Measurements from ENCODE around the gene TMEM35A.

TMEM35A gene

GRCh38 chrX:101078716-101079598 lies at the start of gene TMEM35A:
TMEM35A (plus strand) TSS chrX:101078879; CDS start chrX:101079003, 124 bp downstream.
- peak; percentile 25 for DNase-seq

GRCh38 chrX:101029665-101030064 lies 49.0 kb upstream of the TMEM35A start:
- no peak for DNase-seq

- DNase-seq, result no peak
These were observed 41.4 kb upstream of the TMEM35A start for GRCh38 chrX:101037231-101037630.

DNA sequence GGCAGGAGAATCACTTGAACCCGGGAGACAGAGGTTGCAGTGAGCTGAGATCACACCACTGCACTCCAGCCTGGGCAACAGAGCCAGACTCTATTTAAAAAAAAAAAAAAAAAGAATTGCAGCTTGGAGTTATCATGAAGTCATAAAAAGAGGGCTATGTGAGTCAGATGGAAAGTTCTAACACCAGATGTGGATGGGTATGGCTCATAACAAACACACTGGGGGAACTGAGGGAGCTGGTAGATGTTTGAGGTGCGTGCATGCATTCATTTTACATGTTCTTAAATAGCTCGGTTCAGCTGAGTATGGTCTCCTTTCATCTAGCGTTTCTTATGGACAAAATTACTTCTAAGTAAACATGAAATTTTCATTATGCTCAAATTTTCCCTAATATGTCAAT lies 38.5 kb upstream of the TMEM35A start:
- peak; percentile 8 for DNase-seq

GRCh38 chrX:101051153-101051548 lies 27.5 kb upstream of the TMEM35A start:
- DNase-seq, result no peak

- peak; percentile 62 for DNase-seq
These were observed 27.0 kb upstream of the TMEM35A start, which contains the start of gene TRMT2B for GRCh38 chrX:101051549-101052302. TRMT2B (minus strand) TSS chrX:101052111; CDS start chrX:101042289, 9,822 bp downstream.

GRCh38 chrX:101056551-101056950 lies 22.1 kb upstream of the TMEM35A start:
- peak; percentile 28 for DNase-seq

- DNase-seq, result peak; percentile 69
These were observed 21.5 kb upstream of the TMEM35A start for GRCh38 chrX:101057093-101057714.

- DNase-seq, result peak; percentile 68
These were observed 16.5 kb upstream of the TMEM35A start for GRCh38 chrX:101062176-101062575.

DNA sequence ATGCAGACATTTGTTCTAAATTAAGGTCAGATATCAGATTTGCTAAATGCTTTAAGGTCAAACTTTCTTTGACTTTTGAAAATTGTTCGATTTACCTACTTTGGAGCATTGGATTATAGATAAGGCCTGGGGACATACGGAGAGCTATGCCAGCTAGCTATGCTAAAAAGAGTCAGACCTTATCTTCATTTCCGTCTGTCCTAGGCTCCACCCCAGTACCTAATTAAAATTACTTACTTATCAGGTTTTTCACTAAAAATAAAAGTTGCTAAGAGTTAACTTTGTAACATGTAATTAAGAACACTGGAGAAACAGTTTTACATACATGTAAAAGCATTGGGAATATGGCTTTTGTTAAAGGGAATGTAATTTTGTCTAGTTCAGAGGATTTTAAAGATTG lies 7.1 kb upstream of the TMEM35A start:
- no peak for DNase-seq

DNA sequence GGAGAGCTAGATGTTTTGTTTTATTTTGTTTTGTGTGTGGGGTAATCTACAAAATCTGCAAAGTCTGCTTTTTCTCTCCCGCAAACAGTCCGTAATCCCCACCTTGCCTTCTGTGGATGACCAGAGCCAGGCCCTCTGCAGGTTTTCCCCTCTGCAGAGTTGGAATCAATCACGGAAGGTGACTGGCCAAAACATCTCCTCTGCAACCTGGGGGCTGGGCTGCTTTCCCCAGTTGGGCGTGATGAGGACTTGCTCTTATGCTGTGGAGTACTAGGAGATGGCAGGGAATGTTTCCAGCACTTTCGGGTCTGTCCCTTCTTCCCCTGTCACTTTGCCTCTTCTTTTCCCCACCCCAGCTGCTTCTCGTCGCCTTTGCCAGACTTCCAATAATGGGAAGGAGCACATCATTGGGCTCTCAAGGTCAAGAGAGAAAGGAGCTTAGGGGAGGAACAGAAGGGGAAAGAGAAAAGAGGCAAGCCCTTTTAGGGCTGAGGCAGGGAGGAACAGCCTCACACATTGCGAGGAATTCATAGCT lies 1.1 kb downstream of the TMEM35A start:
- DNase-seq, result no peak

DNA sequence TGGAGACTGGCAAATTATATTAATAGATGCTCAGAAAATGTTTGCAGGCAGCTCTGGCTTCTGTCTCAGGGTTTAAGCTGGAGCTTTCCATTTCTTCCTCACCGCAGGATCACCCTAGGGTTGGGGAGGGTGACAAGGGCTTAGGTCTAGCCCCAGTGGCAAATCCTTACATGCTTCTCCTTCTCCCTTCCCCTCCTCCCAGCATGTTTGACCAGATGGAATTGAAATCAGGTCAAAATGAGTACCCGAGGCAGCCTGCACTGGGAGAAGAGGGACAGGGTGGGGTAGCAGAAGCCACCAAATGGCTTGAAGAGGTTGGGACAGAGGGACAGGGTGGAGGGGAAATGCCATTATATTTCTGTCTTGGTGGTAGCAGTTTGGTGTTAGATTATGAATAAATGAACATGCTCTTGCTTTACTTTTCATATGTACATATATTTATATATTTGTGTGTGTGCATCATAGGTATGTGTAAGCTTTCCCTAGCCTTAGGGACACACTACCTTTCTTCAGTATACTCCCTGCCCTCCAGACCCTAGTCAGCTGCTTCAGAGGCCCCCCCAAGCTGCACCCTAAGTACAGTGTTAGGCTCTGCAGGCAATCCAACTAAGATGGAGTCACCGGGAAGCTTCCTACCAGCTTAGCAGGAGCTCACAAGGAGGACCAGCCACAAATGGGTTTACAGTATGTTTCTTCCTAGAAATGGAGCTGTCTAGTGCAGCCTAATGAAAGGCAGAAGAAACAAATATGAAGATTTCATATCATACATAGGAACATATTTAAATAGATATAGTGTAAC lies 1.8 kb downstream of the TMEM35A start:
- DNase-seq, result no peak

DNA sequence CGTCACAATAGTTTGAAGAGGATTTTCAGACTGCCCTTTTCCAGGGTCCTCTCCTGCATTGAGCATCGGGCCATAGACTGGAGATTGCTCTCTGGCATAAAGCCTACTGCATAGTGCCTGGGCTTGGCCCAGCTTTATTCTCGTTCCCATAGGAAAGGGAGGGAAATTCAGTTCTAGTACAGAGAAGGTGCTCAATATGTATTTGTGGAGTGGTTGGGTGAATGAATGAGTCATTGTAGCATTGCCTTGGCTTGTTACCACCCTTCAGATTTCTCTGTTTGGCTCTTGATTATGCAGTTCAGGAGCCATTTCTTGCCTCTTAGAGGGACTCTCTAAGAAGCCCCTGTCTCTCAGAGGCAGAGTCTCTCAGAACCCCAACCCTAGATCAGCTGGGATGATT lies 2.6 kb downstream of the TMEM35A start:
- no peak for DNase-seq

- no peak for DNase-seq
These were observed 13.1 kb downstream of the TMEM35A start for GRCh38 chrX:101091817-101092216.

- DNase-seq, result peak; percentile 93
These were observed 19.1 kb downstream of the TMEM35A start, which contains the start of gene CENPI for GRCh38 chrX:101097546-101098453. CENPI (plus strand) TSS chrX:101098204; CDS start chrX:101101071, 2,867 bp downstream.

DNA sequence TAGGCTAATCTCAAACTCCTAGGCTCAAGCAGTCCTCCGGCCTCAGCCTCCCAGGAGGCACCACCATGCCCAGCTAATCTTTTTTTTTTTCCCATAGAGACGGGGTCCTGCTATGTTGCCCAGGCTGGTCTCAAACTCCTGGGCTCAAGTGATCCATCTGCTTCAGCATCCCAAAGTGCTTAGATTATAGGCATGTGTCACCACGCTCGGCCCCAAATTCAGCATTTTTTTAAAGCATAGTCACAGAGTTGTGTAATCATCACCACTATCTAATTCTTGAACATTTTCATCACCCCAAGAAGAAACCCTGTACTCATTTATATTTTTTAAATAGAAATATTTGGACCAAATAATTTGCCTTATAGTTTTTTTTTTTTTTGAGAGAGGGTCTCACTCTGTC lies 29.6 kb downstream of the TMEM35A start:
- peak; percentile 67 for DNase-seq

DNA sequence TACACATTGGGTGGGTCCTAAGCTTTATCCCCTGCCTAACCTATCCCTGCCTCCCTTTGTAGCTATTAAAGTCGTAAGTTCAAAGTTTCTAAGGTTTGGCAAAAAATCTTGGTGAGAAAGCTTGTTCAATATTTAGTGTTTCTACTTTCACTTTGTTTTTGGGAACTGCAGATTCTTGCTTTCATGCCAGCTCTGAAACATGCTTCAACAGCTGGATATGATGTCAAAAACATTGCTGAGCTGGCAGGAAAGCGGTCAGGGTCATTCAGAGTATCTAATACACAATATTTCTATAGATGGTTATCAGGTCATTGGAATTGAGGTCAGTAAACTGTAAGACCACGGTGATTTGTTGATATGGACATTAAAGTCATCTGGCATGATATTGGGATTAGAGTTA lies 39.0 kb downstream of the TMEM35A start:
- DNase-seq, result no peak

DNA sequence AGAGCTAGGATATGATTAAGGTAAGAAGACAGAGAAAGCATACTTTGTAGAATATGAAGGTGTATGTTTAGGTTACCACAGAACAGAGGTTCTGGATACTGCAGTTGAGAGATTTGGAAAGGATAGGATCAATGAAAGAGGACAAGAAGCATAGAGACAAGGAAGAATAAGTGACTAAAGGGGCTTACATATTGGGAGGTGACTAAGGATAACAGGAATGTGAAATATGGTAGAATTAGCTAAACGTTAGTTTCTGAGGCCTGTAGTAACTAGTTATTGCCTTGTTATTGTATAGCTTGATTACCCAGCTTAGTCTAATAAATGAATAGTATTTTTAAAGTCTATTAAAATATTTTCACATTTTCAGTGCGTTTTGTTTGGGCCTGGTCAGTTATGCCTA lies 57.6 kb downstream of the TMEM35A start:
- DNase-seq, result peak; percentile 3

All from fibroblast of skin of right quadriceps (primary cell).